Endothelial cell of umbilical vein (primary cell): ENCODE measurements around the gene CD300H. TPM values are rescaled to one million over a fixed set of nuclear protein-coding genes. Genes with fewer than 3 reads are reported as not detected.

Experiments
- BruUV-seq: library from RNA; stranded (reverse); fragments of 400-500 nt; replicated peaks from 2 replicates; lab custom pipeline; 2021; lab: Mats Ljungman, UMichigan
- CTCF ChIA-PET: fragments of 300-600, 350-600 bp; sonication (Branson Sonifier 250); formaldehyde crosslinking; loops from one replicate; lab custom pipeline; 2021; ENCODE audit warnings: antibody characterized with exemption, inconsistent platforms; lab: Charles Lee
- POLR2A ChIA-PET: fragments of 300-600, 350-600 bp; sonication (Branson Sonifier 250); formaldehyde crosslinking; loops from one replicate; lab custom pipeline; 2021; ENCODE audit warnings: antibody characterized with exemption, inconsistent platforms; lab: Charles Lee
- DNase-seq: peaks from one replicate; pipeline ENCODE4 v3.0.0-alpha.2; 2011; ENCODE audit warnings: low read depth, low spot score
- FAIRE-seq: peaks from 2 replicates; lab custom pipeline; 2011; peaks lifted over from hg19 to GRCh38; lab: Jason Lieb, UNC
- H2AFZ ChIP-seq: 2 replicates; pipeline ENCODE4 v1.6.0; 2012; ENCODE audit warnings: low read depth, low read length, control low read depth, inconsistent platforms
- H3K27ac ChIP-seq: 2 replicates; pipeline ENCODE4 v1.5.1; 2011; ENCODE audit warnings: low read depth, mild to moderate bottlenecking, control low read depth, low read length, moderate library complexity; ENCODE audit not compliant: insufficient read depth
- H3K27me3 ChIP-seq, 2 experiments: 2 replicates each; pipeline versions ENCODE4 v1.6.0 to v1.6.1; 2011; ENCODE audit warnings: low read length in 2 of 2, mixed read lengths in 1 of 2; ENCODE audit not compliant: control insufficient read depth in 2 of 2, insufficient read depth in 2 of 2
- H3K36me3 ChIP-seq, 2 experiments: 2 replicates in 1 of 2; 3 replicates in 1 of 2; pipeline ENCODE4 v1.5.1; 2011; ENCODE audit warnings: low read length in 2 of 2, mild to moderate bottlenecking in 1 of 2, moderate library complexity in 1 of 2; ENCODE audit not compliant: control insufficient read depth in 2 of 2, insufficient read depth in 2 of 2; ENCODE audit errors: extremely low read depth in 1 of 2
- H3K4me1 ChIP-seq: 3 replicates; pipeline ENCODE4 v1.5.1; 2011; ENCODE audit warnings: mild to moderate bottlenecking, low read length; ENCODE audit not compliant: control insufficient read depth, insufficient read depth; ENCODE audit errors: extremely low read depth
- H3K4me2 ChIP-seq: 2 replicates; pipeline ENCODE4 v1.6.1; 2011; ENCODE audit warnings: low read length, control low read depth, mixed read lengths; ENCODE audit not compliant: insufficient read depth
- H3K4me3 ChIP-seq, 3 experiments: fragments of 200-600 bp in 1 of 3; sonication (generic), shearing (Covaris generic) in 1 of 3; replicated peaks in 1 of 3; 2 replicates each; pipeline ENCODE4 v1.5.1; 2011 to 2016; ENCODE audit warnings: control low read depth in 3 of 3, low read length in 3 of 3, mild to moderate bottlenecking in 2 of 3, inconsistent platforms in 1 of 3, low read depth in 1 of 3, moderate library complexity in 1 of 3; ENCODE audit not compliant: insufficient read depth in 1 of 3
- H3K79me2 ChIP-seq: 2 replicates; pipeline ENCODE4 v1.6.0; 2012; ENCODE audit warnings: low read length, inconsistent platforms; ENCODE audit not compliant: control insufficient read depth, insufficient read depth
- H3K9ac ChIP-seq: replicated peaks from 2 replicates; pipeline ENCODE3; 2011; ENCODE audit warnings: low read length, control low read depth; ENCODE audit not compliant: insufficient read depth; ENCODE audit errors: extremely low read depth
- H3K9me1 ChIP-seq: replicated peaks from 3 replicates; pipeline ENCODE4 v1.6.0; 2011; ENCODE audit warnings: mild to moderate bottlenecking, low read length; ENCODE audit not compliant: control insufficient read depth, insufficient read depth; ENCODE audit errors: extremely low read depth
- H3K9me3 ChIP-seq: replicated peaks from 2 replicates; pipeline ENCODE4 v1.5.1; 2012; ENCODE audit warnings: low read length, inconsistent platforms; ENCODE audit not compliant: control insufficient read depth, insufficient read depth
- H4K20me1 ChIP-seq: replicated peaks from 2 replicates; pipeline ENCODE3; 2011; ENCODE audit warnings: mild to moderate bottlenecking, low read length; ENCODE audit not compliant: control insufficient read depth, insufficient read depth; ENCODE audit errors: extremely low read depth
- CTCF ChIP-seq, 2 donors: IDR thresholded peaks; 1 replicate in 1 of 2; 2 replicates in 1 of 2; pipeline ENCODE4 v1.5.1; 2011; ENCODE audit warnings: low read length in 2 of 2, mild to moderate bottlenecking in 2 of 2, moderate library complexity in 2 of 2, control low read depth in 1 of 2, inconsistent platforms in 1 of 2, low read depth in 1 of 2; ENCODE audit not compliant: insufficient read depth in 1 of 2; ENCODE audit errors: extremely low read depth in 1 of 2
- EZH2 ChIP-seq: IDR thresholded peaks from 2 replicates; pipeline ENCODE4 v1.6.1; 2012; ENCODE audit warnings: borderline replicate concordance, low read depth, mild to moderate bottlenecking, moderate library complexity, low read length, inconsistent platforms; ENCODE audit not compliant: severe bottlenecking
- FOS ChIP-seq: IDR thresholded peaks from 2 replicates; pipeline ENCODE4 v1.6.1; 2011; ENCODE audit warnings: mild to moderate bottlenecking, low read length, moderate library complexity, borderline replicate concordance; ENCODE audit not compliant: insufficient read depth
- GATA2 ChIP-seq: IDR thresholded peaks from 2 replicates; pipeline ENCODE4 v1.7.0; 2011; ENCODE audit warnings: low read depth, mild to moderate bottlenecking, moderate library complexity, mixed read lengths, low read length; ENCODE audit not compliant: insufficient read length, insufficient read depth
- JUN ChIP-seq: IDR thresholded peaks from 2 replicates; pipeline ENCODE4 v1.6.1; 2011; ENCODE audit warnings: borderline replicate concordance, low read depth; ENCODE audit not compliant: insufficient read length, insufficient read depth
- MYC ChIP-seq: IDR thresholded peaks from one replicate; pipeline ENCODE4 v1.6.1; 2011; ENCODE audit warnings: mild to moderate bottlenecking, low read depth, low read length
- POLR2A ChIP-seq: IDR thresholded peaks from 2 replicates; pipeline ENCODE4 v1.6.1; 2012; ENCODE audit warnings: low read depth, mild to moderate bottlenecking, control low read depth, low read length
- POLR2AphosphoS5 ChIP-seq: IDR thresholded peaks from 2 replicates; pipeline ENCODE4 v1.6.1; 2012; ENCODE audit warnings: low read depth, mild to moderate bottlenecking, control low read depth, low read length, moderate library complexity; ENCODE audit not compliant: insufficient read depth
- dilution Hi-C: fragments of 300-500 bp; cut with MboI; formaldehyde crosslinking; loops from one replicate; pipeline ENCODE4 v1.15.0; 2019; ENCODE audit warnings: low sequenced_read_pairs; ENCODE audit not compliant: extremely low pct_ligation_motif_present
- intact Hi-C: fragments of 100-400 bp; cut with micrococcal nuclease; formaldehyde crosslinking; loops from one replicate; pipeline ENCODE4 v1.10.0; 2022
- polyA plus RNA-seq, 4 experiments: library from polyadenylated mRNA; depleted of rRNA in 3 of 4; stranded (reverse) in 3 of 4; unstranded in 1 of 4; fragments of >200 nt; gene quantifications; 2 replicates each; pipeline versions ENCODE4 v1.2.1 to v1.2.3, GENCODE V29; 2011 to 2012; ENCODE audit warnings: missing spikeins in 1 of 4
- total RNA-seq: library from RNA; stranded (reverse); gene quantifications from 2 replicates; pipeline ENCODE4 v1.2.3, GENCODE V29; 2021
- TF ChIP-seq, protein P1 (sequence below): IDR thresholded peaks from 2 replicates; pipeline ENCODE4 v1.6.1; 2011; ENCODE audit not compliant: insufficient read depth, insufficient read length

The CD300H gene
- total and polyA plus RNA-seq, 2 donors (not counting 3 experiments of a cell fraction or from before 2014, with no cell fraction given), result not detected

DNA sequence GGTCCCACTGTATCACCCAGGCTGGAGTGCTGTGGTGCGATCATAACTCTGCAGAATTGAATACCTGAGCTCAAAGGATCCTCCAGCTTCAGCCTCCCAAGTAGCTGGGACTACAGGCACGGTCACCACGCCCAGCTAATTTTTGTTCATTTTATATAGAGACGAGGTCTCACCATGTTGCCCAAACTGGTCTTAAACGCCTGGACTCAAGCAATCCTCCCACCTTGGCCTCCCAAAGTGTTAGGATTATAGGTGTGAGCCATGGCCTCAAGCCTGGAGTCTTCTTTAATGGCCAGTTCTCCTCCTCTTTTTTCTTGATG, 36.5 kb downstream of the CD300H start:
- TF ChIP-seq POLR2A, result no peak
- TF ChIP-seq, protein P1, sequence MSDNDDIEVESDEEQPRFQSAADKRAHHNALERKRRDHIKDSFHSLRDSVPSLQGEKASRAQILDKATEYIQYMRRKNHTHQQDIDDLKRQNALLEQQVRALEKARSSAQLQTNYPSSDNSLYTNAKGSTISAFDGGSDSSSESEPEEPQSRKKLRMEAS, result no peak
- no peak for TF ChIP-seq POLR2AphosphoS5
- no peak for TF ChIP-seq EZH2
- no peak for TF ChIP-seq FOS
- no peak for TF ChIP-seq CTCF (IDR thresholded peaks at IDR 0.05; ENCODE audit: extremely low read depth in 1 of 2, insufficient read depth in 1 of 2, low read depth in 1 of 2, low read length in 2 of 2)
- H3K9me1 ChIP-seq, result no peaks in the 10 kb centered on the region
- POLR2A ChIA-PET, result no interaction called here
- H3K36me3 ChIP-seq, result no peaks in the 10 kb centered on the region
- no peak overlapping the region for H3K4me3 ChIP-seq
- H3K27me3 ChIP-seq, result no peaks in the 10 kb centered on the region
- dilution Hi-C loops (no loop called here), intact Hi-C loops (no loop called here)
- no peak for DNase-seq
- H3K4me2 ChIP-seq, result no peak overlapping the region
- H3K9ac ChIP-seq, result no peak overlapping the region
- FAIRE-seq, result no peak
- H4K20me1 ChIP-seq, result no peaks in the 10 kb centered on the region
- no peaks in the 10 kb centered on the region for H3K4me1 ChIP-seq
- H3K27ac ChIP-seq, result no peak overlapping the region
- H3K79me2 ChIP-seq, result no peaks in the 10 kb centered on the region
- BruUV-seq, result no TSS peak
- CTCF ChIA-PET, result no interaction called here
- H2AFZ ChIP-seq, result no peak overlapping the region
- no peaks in the 10 kb centered on the region for H3K9me3 ChIP-seq

DNA sequence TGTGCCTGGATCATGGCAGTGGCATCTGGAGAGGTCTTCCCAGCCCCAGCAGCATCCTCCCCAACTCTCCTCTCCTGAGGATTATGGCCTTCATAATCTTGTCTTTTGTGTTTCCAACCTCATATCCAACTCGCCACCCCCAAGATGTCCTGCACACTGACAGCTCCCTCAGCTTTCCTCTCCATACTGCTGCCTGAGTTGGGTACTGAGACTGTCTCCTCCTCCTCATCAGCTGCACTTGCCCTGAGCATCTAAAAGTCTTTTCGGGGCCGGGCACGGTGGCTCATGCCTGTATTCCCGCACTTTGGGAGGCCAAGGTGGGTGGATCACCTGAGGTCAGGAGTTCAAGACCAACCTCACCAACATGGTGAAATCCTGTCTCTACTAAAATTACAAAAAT, 38.1 kb downstream of the CD300H start:
- no peak overlapping the region for H3K9ac ChIP-seq
- no peaks in the 10 kb centered on the region for H3K79me2 ChIP-seq
- H3K27ac ChIP-seq, result no peak overlapping the region
- no peak overlapping the region for H3K4me2 ChIP-seq
- no peak overlapping the region for H3K4me3 ChIP-seq
- no peaks in the 10 kb centered on the region for H3K9me3 ChIP-seq
- no peaks in the 10 kb centered on the region for H3K4me1 ChIP-seq
- POLR2A ChIA-PET, result no interaction called here
- CTCF ChIA-PET, result no interaction called here
- TF ChIP-seq GATA2 (no peak), FOS (no peak), POLR2A (no peak), CTCF (IDR thresholded peaks at IDR 0.05; ENCODE audit: extremely low read depth in 1 of 2, insufficient read depth in 1 of 2, low read depth in 1 of 2, low read length in 2 of 2) (no peak), EZH2 (no peak), MYC (no peak), JUN (no peak), POLR2AphosphoS5 (no peak)
- TF ChIP-seq, protein P1, result no peak
- H3K9me1 ChIP-seq, result no peaks in the 10 kb centered on the region
- no TSS peak for BruUV-seq
- DNase-seq, result no peak
- H3K36me3 ChIP-seq, result no peaks in the 10 kb centered on the region
- no peak for FAIRE-seq
- no peak overlapping the region for H2AFZ ChIP-seq
- dilution Hi-C loops (no loop called here), intact Hi-C loops (no loop called here)
- H4K20me1 ChIP-seq, result no peaks in the 10 kb centered on the region
- no peaks in the 10 kb centered on the region for H3K27me3 ChIP-seq
